RWPE2 (cell line): ENCODE data around the gene RAPGEF2.

Experiments used
- ATAC-seq: fragments of 200-7000 bp; cut with Tn5 transposase; 3 replicates; pipeline ENCODE4 v1.9.1; 2021; ENCODE audit warnings: low read depth
- DNase-seq: peaks from one replicate; pipeline ENCODE4 v3.0.0-alpha.2; 2020; ENCODE audit warnings: low spot score
- H3K27ac ChIP-seq: fragments of 450-650 bp; 2 replicates; pipeline ENCODE4 v1.5.1; 2017; ENCODE audit warnings: mild to moderate bottlenecking; ENCODE audit not compliant: poor library complexity, severe bottlenecking
- H3K27me3 ChIP-seq: fragments of 250-450 bp; sonication (Bioruptor Pico); 2 replicates; pipeline ENCODE4 v1.5.1; 2021; ENCODE audit warnings: mild to moderate bottlenecking, moderate library complexity; ENCODE audit not compliant: insufficient read depth, poor library complexity, severe bottlenecking
- H3K36me3 ChIP-seq: fragments of 250-450 bp; sonication (Bioruptor Pico); 2 replicates; pipeline ENCODE4 v1.5.1; 2020; ENCODE audit warnings: low read depth, mild to moderate bottlenecking, moderate library complexity
- H3K4me1 ChIP-seq: fragments of 250-450 bp; sonication (Bioruptor Pico); 2 replicates; pipeline ENCODE4 v1.5.1; 2021; ENCODE audit warnings: mild to moderate bottlenecking, moderate library complexity; ENCODE audit not compliant: insufficient read depth, poor library complexity, severe bottlenecking
- H3K4me3 ChIP-seq: fragments of 250-450 bp; sonication (Bioruptor Pico); 2 replicates; pipeline ENCODE4 v1.5.1; 2021; ENCODE audit warnings: mild to moderate bottlenecking, moderate library complexity; ENCODE audit not compliant: severe bottlenecking
- H3K9me3 ChIP-seq: fragments of 250-450 bp; sonication (Bioruptor Pico); 2 replicates; pipeline ENCODE4 v1.5.1; 2021; ENCODE audit warnings: mild to moderate bottlenecking, moderate library complexity; ENCODE audit not compliant: severe bottlenecking
- TF ChIP-seq, protein P1 (sequence below): fragments of 450-650 bp; IDR thresholded peaks from one replicate; pipeline ENCODE4 v1.5.1; 2017; ENCODE audit warnings: mild to moderate bottlenecking, moderate library complexity; ENCODE audit not compliant: poor library complexity, severe bottlenecking

RAPGEF2 gene

DNA sequence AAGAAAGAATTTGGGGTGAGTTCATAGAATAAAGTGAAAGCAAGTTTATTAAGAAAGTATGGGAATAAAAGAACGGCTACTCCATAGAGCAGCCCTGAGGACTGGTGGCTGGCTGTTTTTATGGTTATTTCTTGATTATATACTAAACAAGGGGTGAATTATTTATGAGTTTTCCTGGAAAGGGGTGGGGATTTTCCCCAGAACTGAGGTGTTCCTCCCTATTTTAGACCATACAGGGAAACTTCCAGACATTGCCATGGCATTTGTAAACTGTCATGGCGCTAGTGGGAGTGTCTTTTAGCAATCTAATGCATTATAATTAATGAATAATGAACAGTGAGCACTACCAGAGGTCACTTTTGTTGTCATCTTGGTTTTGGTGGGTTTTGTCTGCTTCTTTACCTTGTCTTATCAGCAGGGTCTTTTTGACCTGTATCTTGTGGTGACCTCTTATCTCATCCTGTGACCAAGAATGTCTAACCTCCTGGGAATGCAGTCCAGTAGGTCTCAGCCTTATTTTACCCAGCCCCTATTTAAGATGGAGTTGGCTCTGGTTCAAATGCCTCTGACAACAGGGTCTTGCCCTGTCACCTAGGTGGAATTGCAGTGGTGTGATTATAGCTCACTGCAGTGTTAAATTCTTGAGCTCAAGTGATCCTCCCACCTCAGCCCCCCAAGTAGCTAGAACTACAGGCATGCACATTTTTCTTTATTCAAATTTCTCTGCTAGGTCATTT lies 27.1 kb downstream of the RAPGEF2 start:
- TF ChIP-seq, protein P1, sequence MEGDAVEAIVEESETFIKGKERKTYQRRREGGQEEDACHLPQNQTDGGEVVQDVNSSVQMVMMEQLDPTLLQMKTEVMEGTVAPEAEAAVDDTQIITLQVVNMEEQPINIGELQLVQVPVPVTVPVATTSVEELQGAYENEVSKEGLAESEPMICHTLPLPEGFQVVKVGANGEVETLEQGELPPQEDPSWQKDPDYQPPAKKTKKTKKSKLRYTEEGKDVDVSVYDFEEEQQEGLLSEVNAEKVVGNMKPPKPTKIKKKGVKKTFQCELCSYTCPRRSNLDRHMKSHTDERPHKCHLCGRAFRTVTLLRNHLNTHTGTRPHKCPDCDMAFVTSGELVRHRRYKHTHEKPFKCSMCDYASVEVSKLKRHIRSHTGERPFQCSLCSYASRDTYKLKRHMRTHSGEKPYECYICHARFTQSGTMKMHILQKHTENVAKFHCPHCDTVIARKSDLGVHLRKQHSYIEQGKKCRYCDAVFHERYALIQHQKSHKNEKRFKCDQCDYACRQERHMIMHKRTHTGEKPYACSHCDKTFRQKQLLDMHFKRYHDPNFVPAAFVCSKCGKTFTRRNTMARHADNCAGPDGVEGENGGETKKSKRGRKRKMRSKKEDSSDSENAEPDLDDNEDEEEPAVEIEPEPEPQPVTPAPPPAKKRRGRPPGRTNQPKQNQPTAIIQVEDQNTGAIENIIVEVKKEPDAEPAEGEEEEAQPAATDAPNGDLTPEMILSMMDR, result no peak
- no peak for ATAC-seq
- H3K27me3 ChIP-seq, result no peaks in the 10 kb centered on the region
- H3K4me3 ChIP-seq, result no peak overlapping the region
- no peaks in the 10 kb centered on the region for H3K9me3 ChIP-seq
- H3K27ac ChIP-seq, result no peak overlapping the region
- H3K36me3 ChIP-seq, result no peaks in the 10 kb centered on the region
- no peaks in the 10 kb centered on the region for H3K4me1 ChIP-seq
- no peak for DNase-seq

DNA sequence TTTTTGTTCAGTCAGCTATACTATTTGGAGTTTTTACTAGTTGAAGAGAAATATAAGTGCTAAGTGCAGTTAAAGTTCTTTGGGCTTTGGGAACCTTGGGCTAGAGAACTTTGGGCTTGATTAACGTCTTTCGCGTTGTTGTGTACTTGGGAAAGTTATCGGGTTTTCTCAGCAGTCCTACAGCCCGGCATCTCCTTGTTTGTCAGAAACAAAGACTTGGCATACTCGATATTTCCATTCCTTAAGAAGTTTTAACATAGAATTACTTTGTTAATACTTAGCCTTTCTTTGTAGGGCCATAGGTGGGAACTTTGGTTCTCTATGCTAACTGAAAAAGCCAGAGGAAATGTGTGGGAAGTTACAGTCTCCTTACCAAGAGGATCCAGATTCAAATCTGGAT lies 28.7 kb downstream of the RAPGEF2 start:
- Histone ChIP-seq H3K36me3 (no peaks in the 10 kb centered on the region), H3K4me3 (no peak overlapping the region)
- ATAC-seq, result no peak

DNA sequence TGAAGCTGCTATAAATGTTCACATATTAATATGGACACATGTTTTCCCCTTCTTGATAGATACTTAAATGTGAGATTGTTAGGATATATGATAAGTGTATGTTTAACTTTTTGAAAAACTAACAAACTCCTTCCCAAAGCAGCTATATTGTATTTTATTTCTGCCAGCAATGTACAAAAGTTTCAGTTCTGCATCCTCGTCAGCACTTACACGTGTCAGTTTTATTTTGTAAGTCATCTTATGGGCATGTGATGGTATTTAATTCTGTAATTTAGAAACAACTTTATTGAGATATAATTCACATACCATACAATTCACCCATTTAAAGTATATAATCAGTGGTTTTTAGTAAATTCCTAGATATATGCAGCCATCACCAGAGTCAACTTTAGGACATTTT lies 31.6 kb downstream of the RAPGEF2 start:
- Histone ChIP-seq H3K36me3 (no peaks in the 10 kb centered on the region), H3K4me1 (no peaks in the 10 kb centered on the region), H3K4me3 (no peak overlapping the region), H3K27me3 (no peaks in the 10 kb centered on the region), H3K9me3 (no peaks in the 10 kb centered on the region), H3K27ac (no peak overlapping the region)
- ATAC-seq, result no peak
- no peak for DNase-seq
- TF ChIP-seq, protein P1, result no peak

More for the DNA sequence above, 28.7 kb downstream of the RAPGEF2 start:
- no peaks in the 10 kb centered on the region for H3K4me1 ChIP-seq
- DNase-seq, result no peak
- no peaks in the 10 kb centered on the region for H3K27me3 ChIP-seq
- H3K9me3 ChIP-seq, result no peaks in the 10 kb centered on the region
- H3K27ac ChIP-seq, result no peak overlapping the region
- TF ChIP-seq, protein P1, result no peak

DNA sequence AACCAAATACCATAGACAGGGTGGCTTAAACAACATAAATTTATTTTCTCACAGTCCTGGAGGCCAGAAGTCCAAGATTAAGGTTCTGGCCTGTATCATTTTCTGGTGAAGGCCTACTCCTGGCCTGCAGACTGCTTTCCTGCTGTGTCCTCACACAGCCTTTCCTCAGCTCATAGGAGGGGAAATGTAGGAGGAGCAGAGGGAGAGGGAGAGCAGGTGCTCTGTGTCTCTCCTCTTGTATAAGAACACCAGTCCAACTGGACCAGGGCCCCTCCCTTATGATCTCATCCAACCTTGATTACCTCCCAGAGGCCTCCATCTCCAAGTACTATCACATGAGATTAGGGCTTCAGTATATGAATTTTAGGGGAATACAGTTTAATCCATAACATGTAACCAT lies 34.3 kb downstream of the RAPGEF2 start:
- no peak overlapping the region for H3K4me3 ChIP-seq
- H3K4me1 ChIP-seq, result peaks cover 6% of the 10 kb centered on the region
- H3K27ac ChIP-seq, result no peak overlapping the region
- H3K9me3 ChIP-seq, result no peaks in the 10 kb centered on the region
- H3K27me3 ChIP-seq, result no peaks in the 10 kb centered on the region
- ATAC-seq (no peak), DNase-seq (no peak)
- TF ChIP-seq, protein P1, result no peak
- H3K36me3 ChIP-seq, result no peaks in the 10 kb centered on the region

DNA sequence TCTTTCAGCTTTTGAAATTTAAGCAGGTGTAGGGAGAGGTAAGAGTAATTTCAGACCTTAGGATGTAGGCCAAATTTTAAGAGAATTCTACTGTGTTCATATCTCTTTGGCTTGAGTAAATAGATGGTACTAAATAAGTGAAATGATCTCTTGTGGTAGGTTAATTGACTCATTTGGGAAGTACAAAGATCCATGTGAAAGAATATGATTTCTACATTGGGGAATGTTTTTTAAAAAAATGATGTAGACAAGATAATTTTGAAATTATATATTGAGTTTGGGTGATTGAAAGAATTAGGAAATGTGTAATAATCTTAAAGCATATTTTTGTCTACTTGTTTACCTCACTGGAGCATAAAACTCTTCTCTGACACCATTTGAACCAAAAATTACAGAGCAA lies 35.6 kb downstream of the RAPGEF2 start:
- no peaks in the 10 kb centered on the region for H3K27me3 ChIP-seq
- DNase-seq (no peak), ATAC-seq (no peak)
- no peaks in the 10 kb centered on the region for H3K9me3 ChIP-seq
- H3K4me1 ChIP-seq, result peaks cover 9% of the 10 kb centered on the region
- no peak overlapping the region for H3K4me3 ChIP-seq
- no peak overlapping the region for H3K27ac ChIP-seq
- no peaks in the 10 kb centered on the region for H3K36me3 ChIP-seq
- TF ChIP-seq, protein P1, result no peak
